GM19025 (cell line): ENCODE results near the gene LSM3.

Experiments
- ATAC-seq: cut with Tn5 transposase; IDR thresholded peaks from one replicate; pipeline ENCODE4 v1.9.1; 2021; ENCODE audit warnings: mild to moderate bottlenecking, low read depth, moderate library complexity; ENCODE audit not compliant: unreplicated experiment

Gene LSM3

GRCh38 chr3:14156201-14156600 lies 22.4 kb upstream of the LSM3 start:
- ATAC-seq = no peak

- ATAC-seq = no peak
Measured at GRCh38 chr3:14156843-14157561, 21.6 kb upstream of the LSM3 start.

- no peak for ATAC-seq
Measured at GRCh38 chr3:14157951-14158350, 20.7 kb upstream of the LSM3 start.

GRCh38 chr3:14158370-14158769 lies 20.2 kb upstream of the LSM3 start:
- no peak for ATAC-seq

GRCh38 chr3:14159426-14159825 lies 19.2 kb upstream of the LSM3 start:
- ATAC-seq = no peak

- no peak for ATAC-seq
Measured at GRCh38 chr3:14161282-14161681, 17.3 kb upstream of the LSM3 start.

- ATAC-seq = no peak
Measured at GRCh38 chr3:14162178-14162577, 16.4 kb upstream of the LSM3 start.

GRCh38 chr3:14166877-14167603 lies 11.6 kb upstream of the LSM3 start:
- ATAC-seq = no peak

GRCh38 chr3:14169435-14169834 lies 9.2 kb upstream of the LSM3 start:
- ATAC-seq = no peak

- ATAC-seq = no peak
Measured at GRCh38 chr3:14169871-14170270, 8.7 kb upstream of the LSM3 start.

- no peak for ATAC-seq
Measured at GRCh38 chr3:14170531-14171159, 8.0 kb upstream of the LSM3 start.

GRCh38 chr3:14172496-14172895 lies 6.1 kb upstream of the LSM3 start:
- no peak for ATAC-seq

GRCh38 chr3:14174483-14174882 lies 4.1 kb upstream of the LSM3 start:
- no peak for ATAC-seq

- ATAC-seq = no peak
Measured at GRCh38 chr3:14175383-14176037, 3.1 kb upstream of the LSM3 start.

GRCh38 chr3:14177580-14178246 lies 904 bp upstream of the LSM3 start:
- no peak for ATAC-seq

- ATAC-seq = no peak
Measured at GRCh38 chr3:14179114-14179465, 473 bp downstream of the LSM3 start.

- no peak for ATAC-seq
Measured at GRCh38 chr3:14179795-14180194, 1.2 kb downstream of the LSM3 start.

- ATAC-seq = no peak
Measured at GRCh38 chr3:14181253-14181652, 2.6 kb downstream of the LSM3 start.

GRCh38 chr3:14183015-14183577 lies 4.5 kb downstream of the LSM3 start:
- ATAC-seq = no peak

GRCh38 chr3:14186854-14187458 lies 8.3 kb downstream of the LSM3 start:
- no peak for ATAC-seq
